ENCODE results near the gene RBMS1.
A peak's percentile ranks its signal among the peaks of the same experiment; 100 is the strongest.

RBMS1 gene

GRCh38 chr2:160241251-160242137 is 252.1 kb downstream of the RBMS1 start:
- no peak overlapping the region for H3K4me3 Mint-ChIP-seq
- peaks cover 9% of the 10 kb centered on the region for H3K27me3 Mint-ChIP-seq

DNA sequence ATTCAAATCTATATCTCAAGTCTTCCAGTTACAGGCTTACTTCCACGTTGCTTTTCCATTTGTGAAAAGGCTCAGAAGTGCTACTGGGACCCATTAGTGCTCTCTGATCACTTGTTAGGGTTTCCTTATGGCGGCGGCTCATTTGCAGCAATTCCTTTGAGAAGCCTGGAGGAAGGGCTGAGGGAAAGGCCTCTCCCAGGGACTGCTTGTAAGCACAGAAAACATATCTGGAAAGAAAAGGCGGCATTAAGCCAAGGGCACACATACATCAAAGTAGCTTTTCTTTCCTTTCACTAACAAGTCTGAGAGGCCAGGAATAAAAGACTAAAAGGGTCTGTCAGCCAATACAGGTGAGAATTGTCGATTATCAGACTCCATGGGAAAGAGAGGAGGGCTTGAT is 254.2 kb downstream of the RBMS1 start:
- no peaks in the 10 kb centered on the region for H3K36me3 Mint-ChIP-seq
- H3K4me1 Mint-ChIP-seq: no peaks in the 10 kb centered on the region
- no peak overlapping the region for H3K27ac Mint-ChIP-seq
- DNase-seq: no peak
- peaks cover 9% of the 10 kb centered on the region for H3K27me3 Mint-ChIP-seq
- no peaks in the 10 kb centered on the region for H3K9me3 Mint-ChIP-seq
- H3K4me3 Mint-ChIP-seq: no peak overlapping the region
- CTCF ChIA-PET: no interaction called here

More at GRCh38 chr2:160241251-160242137, 252.1 kb downstream of the RBMS1 start:
- no peak for DNase-seq
- H3K4me1 Mint-ChIP-seq: no peaks in the 10 kb centered on the region
- H3K36me3 Mint-ChIP-seq: no peaks in the 10 kb centered on the region
- CTCF ChIA-PET: interaction anchor here (1.0 kb wide), 1 partner anchor 10 kb away, joined by 4 read pairs; no protein-coding TSS in a partner anchor
- H3K9me3 Mint-ChIP-seq: no peaks in the 10 kb centered on the region
- H3K27ac Mint-ChIP-seq: no peak overlapping the region

DNA sequence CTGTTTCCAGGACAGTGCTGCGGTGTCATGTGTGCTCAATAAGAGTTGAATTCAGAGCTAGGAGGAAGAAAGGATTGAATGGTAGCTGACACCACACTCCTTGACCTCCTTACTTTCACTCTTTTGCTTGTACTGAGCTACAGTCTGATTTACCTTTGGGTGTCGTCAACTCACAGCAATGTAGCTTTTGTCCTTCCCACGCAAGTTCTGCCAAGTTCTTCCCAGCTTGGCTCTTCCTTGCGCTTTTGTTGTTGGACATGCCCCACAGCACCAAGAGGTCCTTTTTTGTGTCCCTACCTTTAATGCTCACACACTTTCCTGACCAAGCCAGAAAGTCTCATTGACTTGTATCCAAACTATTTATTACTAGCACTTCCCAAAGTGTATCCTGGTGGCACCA is 255.2 kb downstream of the RBMS1 start:
- no peak overlapping the region for H3K27ac Mint-ChIP-seq
- no peaks in the 10 kb centered on the region for H3K9me3 Mint-ChIP-seq
- DNase-seq: no peak
- CTCF ChIA-PET: interaction anchor here (1.7 kb wide), 1 partner anchor 14 kb away, joined by 6 read pairs; no protein-coding TSS in a partner anchor
- no peak overlapping the region for H3K4me3 Mint-ChIP-seq
- H3K27me3 Mint-ChIP-seq: peaks cover 9% of the 10 kb centered on the region
- no peaks in the 10 kb centered on the region for H3K36me3 Mint-ChIP-seq
- no peaks in the 10 kb centered on the region for H3K4me1 Mint-ChIP-seq

DNA sequence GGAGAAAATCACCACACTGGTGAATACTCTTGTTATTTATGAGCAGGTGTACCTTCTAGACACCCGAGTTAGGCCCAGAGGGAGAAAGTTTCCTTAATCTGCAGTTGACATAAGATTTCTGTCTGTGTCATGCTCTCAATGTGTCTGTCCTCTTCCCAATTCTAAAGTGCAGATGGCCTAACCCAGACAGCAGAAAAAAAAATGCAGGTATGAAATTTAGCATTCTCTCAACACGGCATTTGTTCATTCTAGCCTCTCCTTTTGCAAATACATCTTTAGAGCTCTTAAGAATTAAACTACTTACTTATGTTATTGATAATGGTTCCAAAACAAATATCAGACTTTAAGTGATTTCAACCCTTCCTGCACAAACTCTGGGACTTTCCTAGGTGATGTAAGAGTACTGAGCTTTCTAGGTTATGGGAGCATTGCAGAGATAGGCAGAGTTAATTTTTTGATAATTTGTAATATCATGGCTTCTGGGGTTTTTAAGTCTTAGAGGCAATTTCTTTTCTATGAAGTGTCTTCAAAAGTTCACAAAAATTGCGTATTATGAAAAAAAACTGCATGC is 260.6 kb downstream of the RBMS1 start:
- no peaks in the 10 kb centered on the region for H3K4me1 Mint-ChIP-seq
- H3K36me3 Mint-ChIP-seq: no peaks in the 10 kb centered on the region
- no peak for DNase-seq
- H3K27me3 Mint-ChIP-seq: peaks cover 4% of the 10 kb centered on the region
- CTCF ChIA-PET: interaction anchor here (1.5 kb wide), 1 partner anchor 19 kb away, joined by 3 read pairs; no protein-coding TSS in a partner anchor
- no peaks in the 10 kb centered on the region for H3K9me3 Mint-ChIP-seq
- no peak overlapping the region for H3K27ac Mint-ChIP-seq
- H3K4me3 Mint-ChIP-seq: no peak overlapping the region

DNA sequence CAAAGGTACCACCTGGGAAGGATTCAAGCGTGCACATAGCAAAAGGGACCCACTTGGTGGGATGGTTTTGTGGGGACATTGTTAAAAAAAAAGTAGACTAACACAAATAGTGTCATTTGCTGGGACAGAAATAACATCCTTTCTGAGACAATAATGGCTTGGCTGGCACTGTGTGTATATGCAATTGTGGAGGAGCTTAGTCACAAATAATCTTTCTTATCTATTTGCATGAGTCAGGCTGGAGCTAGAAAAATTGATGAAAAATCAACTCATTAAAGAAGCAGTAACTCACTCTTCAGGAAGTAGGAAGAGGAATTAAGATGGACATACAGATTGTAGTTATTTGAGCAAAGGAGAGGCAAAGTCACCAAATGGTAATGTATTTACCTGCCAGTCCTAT is 264.0 kb downstream of the RBMS1 start:
- Mint-ChIP-seq H3K4me3 (no peak overlapping the region), H3K27me3 (peaks cover 15% of the 10 kb centered on the region), H3K27ac (no peak overlapping the region), H3K4me1 (peaks cover 3% of the 10 kb centered on the region), H3K36me3 (no peaks in the 10 kb centered on the region), H3K9me3 (no peaks in the 10 kb centered on the region)
- DNase-seq: no peak
- CTCF ChIA-PET: interaction anchor here (0.6 kb wide), 1 partner anchor 748 kb away, joined by 3 read pairs; no protein-coding TSS in a partner anchor

DNA sequence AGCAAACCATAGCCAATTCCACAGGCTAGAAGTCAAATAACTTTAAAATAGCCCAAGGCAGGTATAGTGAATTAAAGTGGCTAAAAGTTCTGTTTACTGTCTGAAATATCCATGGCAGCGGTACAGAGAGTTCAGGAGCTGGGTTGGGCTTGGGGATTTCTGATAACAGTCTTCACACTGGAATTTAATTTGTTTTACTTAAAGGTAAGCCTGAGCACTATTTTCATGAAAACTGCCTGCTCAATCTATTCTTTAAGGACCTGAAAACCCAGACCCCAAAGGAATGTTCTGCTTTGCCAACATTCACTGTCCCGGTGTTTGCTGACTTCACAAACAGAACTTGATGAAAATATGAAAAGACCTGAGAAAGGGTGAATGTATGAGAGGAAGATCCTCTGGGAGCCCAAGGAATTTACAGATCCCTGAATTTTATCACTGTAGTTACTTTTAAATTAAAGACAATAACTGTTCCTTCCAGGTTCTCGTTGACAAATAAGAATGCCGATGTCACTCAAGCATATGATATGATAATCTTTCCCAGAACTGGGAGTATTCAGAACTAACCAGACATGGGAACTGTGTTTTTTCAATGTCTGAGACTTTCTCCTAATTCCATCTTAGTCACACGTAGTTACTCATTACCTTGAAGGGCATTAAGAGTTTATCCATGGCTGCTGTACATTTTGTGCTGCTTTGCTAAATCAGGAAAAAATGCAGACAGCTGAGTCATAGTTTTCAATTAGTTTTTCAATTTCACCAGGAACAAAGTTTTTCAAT is 265.3 kb downstream of the RBMS1 start:
- H3K4me1 Mint-ChIP-seq: peaks cover 15% of the 10 kb centered on the region
- CTCF ChIA-PET: no interaction called here
- no peak for DNase-seq
- no peaks in the 10 kb centered on the region for H3K9me3 Mint-ChIP-seq
- H3K27ac Mint-ChIP-seq: no peak overlapping the region
- H3K4me3 Mint-ChIP-seq: no peak overlapping the region
- H3K27me3 Mint-ChIP-seq: peaks cover 15% of the 10 kb centered on the region
- H3K36me3 Mint-ChIP-seq: no peaks in the 10 kb centered on the region

GRCh38 chr2:160227293-160227915 is 266.2 kb downstream of the RBMS1 start:
- H3K4me3 Mint-ChIP-seq: no peak overlapping the region
- CTCF ChIA-PET: interaction anchor here (0.8 kb wide), 1 partner anchor 36 kb away, joined by 3 read pairs; no protein-coding TSS in a partner anchor

DNA sequence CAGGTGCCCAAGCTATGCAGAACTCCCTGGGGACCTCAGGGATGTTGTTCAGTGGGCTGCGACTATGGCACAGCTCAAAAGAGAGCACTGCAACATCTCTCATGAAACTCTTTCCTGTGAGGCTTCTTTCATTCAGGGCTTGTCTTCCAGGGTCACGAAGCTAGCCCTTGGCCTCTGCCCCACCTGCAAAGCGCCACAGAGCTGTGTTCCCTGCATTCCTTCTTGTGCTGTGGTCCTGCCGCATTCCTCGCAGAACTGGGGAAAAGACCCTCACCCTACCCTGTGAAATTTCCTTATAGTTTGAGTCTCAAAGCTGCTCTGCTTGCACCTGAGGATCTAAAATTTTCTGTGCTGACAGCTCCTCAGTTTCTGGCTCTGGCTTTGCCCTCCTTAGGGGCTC is 267.2 kb downstream of the RBMS1 start:
- peaks cover 15% of the 10 kb centered on the region for H3K27me3 Mint-ChIP-seq
- DNase-seq: no peak
- no peak overlapping the region for H3K27ac Mint-ChIP-seq
- no peaks in the 10 kb centered on the region for H3K9me3 Mint-ChIP-seq
- CTCF ChIA-PET: interaction anchor here (1.5 kb wide), 1 partner anchor 25 kb away, joined by 4 read pairs; no protein-coding TSS in a partner anchor
- no peaks in the 10 kb centered on the region for H3K36me3 Mint-ChIP-seq
- peaks cover 27% of the 10 kb centered on the region for H3K4me1 Mint-ChIP-seq
- no peak overlapping the region for H3K4me3 Mint-ChIP-seq

More at GRCh38 chr2:160227293-160227915, 266.2 kb downstream of the RBMS1 start:
- Mint-ChIP-seq H3K9me3 (no peaks in the 10 kb centered on the region), H3K4me1 (peaks cover 20% of the 10 kb centered on the region), H3K36me3 (no peaks in the 10 kb centered on the region), H3K27ac (no peak overlapping the region), H3K27me3 (peaks cover 15% of the 10 kb centered on the region)
- DNase-seq: no peak

GRCh38 chr2:160225722-160226121 is 267.9 kb downstream of the RBMS1 start:
- Mint-ChIP-seq H3K27ac (no peak overlapping the region), H3K27me3 (peaks cover 15% of the 10 kb centered on the region), H3K4me3 (no peak overlapping the region), H3K9me3 (no peaks in the 10 kb centered on the region), H3K4me1 (peaks cover 34% of the 10 kb centered on the region), H3K36me3 (no peaks in the 10 kb centered on the region)
- CTCF ChIA-PET: interaction anchor here (1.2 to 1.5 kb wide), 2 partner anchors 10 to 26 kb away, joined by 3 to 4 read pairs; no protein-coding TSS in a partner anchor
- no peak for DNase-seq

- Mint-ChIP-seq H3K27me3 (peaks cover 15% of the 10 kb centered on the region), H3K4me3 (no peak overlapping the region), H3K36me3 (no peaks in the 10 kb centered on the region), H3K27ac (no peak overlapping the region), H3K4me1 (peaks cover 45% of the 10 kb centered on the region), H3K9me3 (no peaks in the 10 kb centered on the region)
- DNase-seq: no peak
- CTCF ChIA-PET: interaction anchor here (1.2 kb wide), 1 partner anchor 11 kb away, joined by 3 read pairs; no protein-coding TSS in a partner anchor
Measured at GRCh38 chr2:160224507-160224906, 269.1 kb downstream of the RBMS1 start.

DNA sequence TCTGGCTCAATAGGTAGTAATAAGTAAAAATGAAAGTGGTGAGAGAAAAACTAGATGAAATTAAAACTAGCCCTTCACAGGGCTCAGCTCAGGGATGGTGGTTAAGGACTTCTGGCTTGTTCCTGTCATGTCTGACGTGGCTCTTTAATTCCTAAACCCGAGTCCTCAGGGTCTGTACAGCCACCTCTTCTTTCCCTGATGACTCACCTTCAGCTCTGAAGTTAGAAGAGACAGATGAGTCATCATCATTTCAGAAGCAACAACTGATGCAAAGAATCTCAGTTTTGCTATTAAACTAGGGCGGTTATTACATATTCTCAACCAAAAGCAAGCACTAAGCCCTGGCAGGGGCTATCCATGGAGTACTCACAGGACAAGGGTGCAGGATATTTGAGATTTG is 269.5 kb downstream of the RBMS1 start:
- no peak overlapping the region for H3K27ac Mint-ChIP-seq
- H3K36me3 Mint-ChIP-seq: no peaks in the 10 kb centered on the region
- H3K9me3 Mint-ChIP-seq: no peaks in the 10 kb centered on the region
- DNase-seq: peak; percentile 24
- peaks cover 15% of the 10 kb centered on the region for H3K27me3 Mint-ChIP-seq
- CTCF ChIA-PET: no interaction called here
- H3K4me3 Mint-ChIP-seq: no peak overlapping the region
- H3K4me1 Mint-ChIP-seq: peaks cover 47% of the 10 kb centered on the region

DNA sequence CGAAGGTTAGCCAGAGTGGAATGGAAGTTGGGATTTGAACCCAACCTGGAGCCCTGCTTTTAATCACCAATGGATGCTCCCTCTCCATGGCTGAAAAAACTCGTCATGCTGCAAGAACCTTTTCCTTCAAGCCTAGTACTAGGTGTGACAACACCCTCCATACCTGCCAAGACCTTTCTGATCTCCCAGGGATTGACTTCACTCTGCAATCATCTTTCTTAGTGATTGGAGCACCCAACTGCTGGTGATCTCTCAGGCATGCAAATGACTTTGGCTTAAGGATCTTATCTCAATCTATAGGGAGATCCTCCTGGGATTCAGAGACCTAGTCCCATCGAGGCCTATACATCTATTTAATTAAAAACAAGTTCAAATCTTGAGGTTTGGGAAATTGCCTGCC is 270.0 kb downstream of the RBMS1 start:
- Mint-ChIP-seq H3K9me3 (no peaks in the 10 kb centered on the region), H3K4me1 (peaks cover 47% of the 10 kb centered on the region), H3K27me3 (peaks cover 15% of the 10 kb centered on the region), H3K4me3 (no peak overlapping the region), H3K27ac (no peak overlapping the region), H3K36me3 (no peaks in the 10 kb centered on the region)
- DNase-seq: no peak
- CTCF ChIA-PET: no interaction called here

GRCh38 chr2:160222546-160223283 is 270.9 kb downstream of the RBMS1 start:
- Mint-ChIP-seq H3K9me3 (no peaks in the 10 kb centered on the region), H3K36me3 (no peaks in the 10 kb centered on the region), H3K4me3 (no peak overlapping the region), H3K4me1 (peaks cover 47% of the 10 kb centered on the region), H3K27ac (no peak overlapping the region), H3K27me3 (peaks cover 13% of the 10 kb centered on the region)
- DNase-seq: no peak
- CTCF ChIA-PET: interaction anchor here (1.3 kb wide), 1 partner anchor 771 kb away, joined by 3 read pairs; no protein-coding TSS in a partner anchor

Measured in activated naive CD4-positive, alpha-beta T cell treated with anti-CD3 and anti-CD28 coated beads, Interleukin-2, amount 10 ng/mL, durations not matched to agents 7 days and 5 days (primary cell).